ENCODE data around the gene FKBP5.

GRCh38 chr6:35729722-35730121, 41.0 kb upstream of the FKBP5 start:
- TF ChIP-seq FOXM1 (IDR thresholded peaks at IDR 0.05; ENCODE audit: borderline replicate concordance, low read depth) (no peak), TEAD4 (IDR thresholded peaks at IDR 0.05) (no peak), EGR1 (IDR thresholded peaks at IDR 0.05) (no peak), MAX (IDR thresholded peaks at IDR 0.05) (no peak), NFIC (IDR thresholded peaks at IDR 0.05) (no peak), CEBPB (IDR thresholded peaks at IDR 0.05) (no peak), YY1 (IDR thresholded peaks at IDR 0.05; ENCODE audit: low read depth) (no peak), EP300 (IDR thresholded peaks at IDR 0.05; ENCODE audit: borderline replicate concordance) (no peak), REST (IDR thresholded peaks at IDR 0.05; ENCODE audit: low read depth) (no peak), ZBTB7A (IDR thresholded peaks at IDR 0.05; ENCODE audit: low read depth) (no peak), RAD21 (IDR thresholded peaks at IDR 0.05; ENCODE audit: low read depth) (no peak), TAF1 (IDR thresholded peaks at IDR 0.05; ENCODE audit: low read depth) (no peak), CREB1 (IDR thresholded peaks at IDR 0.05; ENCODE audit: low read depth) (no peak), TCF12 (IDR thresholded peaks at IDR 0.05; ENCODE audit: low read depth) (no peak)

All from Ishikawa (cell line).